Measurements from ENCODE around the gene COX6A1. TPM values are rescaled to one million over a fixed set of nuclear protein-coding genes. Genes with fewer than 3 reads are reported as not detected.

COX6A1 gene
- total and polyA plus RNA-seq, 2 donors (not counting 3 experiments of a cell fraction or from before 2014, with no cell fraction given), result 299 to 1,327 TPM

GRCh38 chr12:120402217-120402616, 35.7 kb upstream of the COX6A1 start:
- BruUV-seq (replicated peaks), result no TSS peak
- FAIRE-seq, result no peak
- Histone ChIP-seq H4K20me1 (replicated peaks; ENCODE audit: control insufficient read depth, extremely low read depth, insufficient read depth, low read length) (no peaks in the 10 kb centered on the region), H2AFZ (ENCODE audit: low read depth, low read length) (no peak overlapping the region), H3K9me3 (replicated peaks; ENCODE audit: control insufficient read depth, insufficient read depth, low read length) (no peaks in the 10 kb centered on the region), H3K9me1 (replicated peaks; ENCODE audit: control insufficient read depth, extremely low read depth, insufficient read depth, low read length) (no peaks in the 10 kb centered on the region), H3K4me3 (replicated peaks in 1 of 3; ENCODE audit: insufficient read depth in 1 of 3, low read depth in 1 of 3, low read length in 3 of 3) (no peak overlapping the region), H3K79me2 (ENCODE audit: control insufficient read depth, insufficient read depth, low read length) (no peaks in the 10 kb centered on the region), H3K4me2 (ENCODE audit: insufficient read depth, low read length) (no peak overlapping the region), H3K27me3 (ENCODE audit: control insufficient read depth in 2 of 2, insufficient read depth in 2 of 2, low read length in 2 of 2) (peaks cover 3 to 5% of the 10 kb centered on the region in 2 experiments), H3K27ac (ENCODE audit: insufficient read depth, low read depth, low read length) (no peak overlapping the region), H3K36me3 (ENCODE audit: control insufficient read depth in 2 of 2, extremely low read depth in 1 of 2, insufficient read depth in 2 of 2, low read length in 2 of 2) (no peaks in the 10 kb centered on the region), H3K4me1 (ENCODE audit: control insufficient read depth, extremely low read depth, insufficient read depth, low read length) (no peaks in the 10 kb centered on the region), H3K9ac (replicated peaks; ENCODE audit: extremely low read depth, insufficient read depth, low read length) (no peak overlapping the region)
- dilution Hi-C loops (cut with MboI; ENCODE audit: extremely low pct_ligation_motif_present, low sequenced_read_pairs) (no loop called here), intact Hi-C loops (cut with micrococcal nuclease) (no loop called here)
- TF ChIP-seq POLR2AphosphoS5 (IDR thresholded peaks at IDR 0.05; ENCODE audit: insufficient read depth, low read depth, low read length) (no peak), EZH2 (IDR thresholded peaks at IDR 0.05; ENCODE audit: borderline replicate concordance, low read depth, low read length, severe bottlenecking) (no peak), JUN (IDR thresholded peaks at IDR 0.05; ENCODE audit: borderline replicate concordance, insufficient read depth, insufficient read length, low read depth) (no peak), GATA2 (IDR thresholded peaks at IDR 0.05; ENCODE audit: insufficient read depth, insufficient read length, low read depth, low read length) (no peak), POLR2A (IDR thresholded peaks at IDR 0.05; ENCODE audit: low read depth, low read length) (no peak), MAX (IDR thresholded peaks at IDR 0.05; ENCODE audit: insufficient read depth, insufficient read length) (no peak), CTCF (IDR thresholded peaks at IDR 0.05; ENCODE audit: extremely low read depth in 1 of 2, insufficient read depth in 1 of 2, low read depth in 1 of 2, low read length in 2 of 2) (no peak), FOS (IDR thresholded peaks at IDR 0.05; ENCODE audit: borderline replicate concordance, insufficient read depth, low read length) (no peak), MYC (IDR thresholded peaks at IDR 0.05; ENCODE audit: low read depth, low read length) (no peak)
- DNase-seq (ENCODE audit: low read depth, low spot score), result no peak
- ChIA-PET POLR2A (no interaction called here), CTCF (interaction anchor here (0.7 to 1.1 kb wide), 3 partner anchors 9 to 35 kb away, joined by 3 read pairs; no protein-coding TSS in a partner anchor)
